ENCODE measurements around the gene MPPE1. TPM values are rescaled to one million over a fixed set of nuclear protein-coding genes. Genes with fewer than 3 reads are reported as not detected.

Gene MPPE1
- total and polyA plus RNA-seq, 8 donors = 39.8 to 68.0 (median 43.9) TPM

DNA sequence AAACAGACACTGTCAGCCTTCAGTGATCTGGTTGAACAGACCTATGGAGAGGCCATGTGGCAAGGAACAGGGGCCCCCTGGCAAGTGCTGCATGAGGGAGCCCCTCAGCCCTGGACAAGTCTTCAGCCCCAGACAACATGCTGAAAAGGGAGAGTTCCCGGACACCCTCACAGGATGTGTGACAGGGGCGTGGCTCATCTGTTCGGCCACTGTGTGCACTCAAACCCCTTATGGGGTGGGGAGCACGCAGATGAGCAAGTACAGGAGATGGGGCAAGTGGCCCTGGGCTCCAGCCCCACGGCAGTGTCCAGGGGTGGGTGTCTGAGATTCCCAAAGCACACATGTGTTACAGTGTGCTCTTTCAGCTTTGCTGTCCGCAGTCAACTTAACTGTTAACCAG, 35.4 kb upstream of the MPPE1 start:
- DNase-seq (no peak), ATAC-seq (no peak)
- intact Hi-C loops (cut with DNase I) = no loop called here
- Histone ChIP-seq H3K4me3 (no peak overlapping the region), H3K27ac (no peak overlapping the region), H3K27me3 (no peaks in the 10 kb centered on the region), H3K36me3 (no peaks in the 10 kb centered on the region), H3K9me3 (no peaks in the 10 kb centered on the region), H3K4me1 (peaks cover 13 to 26% of the 10 kb centered on the region in 2 donors)
- TF ChIP-seq, protein P1, sequence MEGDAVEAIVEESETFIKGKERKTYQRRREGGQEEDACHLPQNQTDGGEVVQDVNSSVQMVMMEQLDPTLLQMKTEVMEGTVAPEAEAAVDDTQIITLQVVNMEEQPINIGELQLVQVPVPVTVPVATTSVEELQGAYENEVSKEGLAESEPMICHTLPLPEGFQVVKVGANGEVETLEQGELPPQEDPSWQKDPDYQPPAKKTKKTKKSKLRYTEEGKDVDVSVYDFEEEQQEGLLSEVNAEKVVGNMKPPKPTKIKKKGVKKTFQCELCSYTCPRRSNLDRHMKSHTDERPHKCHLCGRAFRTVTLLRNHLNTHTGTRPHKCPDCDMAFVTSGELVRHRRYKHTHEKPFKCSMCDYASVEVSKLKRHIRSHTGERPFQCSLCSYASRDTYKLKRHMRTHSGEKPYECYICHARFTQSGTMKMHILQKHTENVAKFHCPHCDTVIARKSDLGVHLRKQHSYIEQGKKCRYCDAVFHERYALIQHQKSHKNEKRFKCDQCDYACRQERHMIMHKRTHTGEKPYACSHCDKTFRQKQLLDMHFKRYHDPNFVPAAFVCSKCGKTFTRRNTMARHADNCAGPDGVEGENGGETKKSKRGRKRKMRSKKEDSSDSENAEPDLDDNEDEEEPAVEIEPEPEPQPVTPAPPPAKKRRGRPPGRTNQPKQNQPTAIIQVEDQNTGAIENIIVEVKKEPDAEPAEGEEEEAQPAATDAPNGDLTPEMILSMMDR (IDR thresholded peaks at IDR 0.05) = no peak

DNA sequence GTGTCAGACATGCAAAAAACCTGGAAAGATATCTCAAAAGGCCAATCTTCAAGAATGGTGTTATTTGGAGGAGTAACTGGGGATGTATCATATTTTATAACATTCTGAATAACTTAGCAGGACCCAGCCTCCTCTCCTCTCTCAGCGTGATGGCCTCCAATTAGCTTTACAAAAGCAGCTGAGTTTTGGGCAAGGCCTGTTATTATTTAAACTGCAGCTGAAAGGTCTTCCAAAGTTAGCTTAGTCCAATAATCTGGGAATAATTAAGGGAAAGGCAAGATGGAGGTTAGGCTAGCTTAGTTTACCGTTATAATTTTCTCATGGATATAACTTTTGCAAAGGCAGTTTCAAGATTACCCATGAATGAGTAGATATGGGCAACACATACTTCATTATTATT, 32.8 kb upstream of the MPPE1 start:
- H3K4me3 ChIP-seq = no peak overlapping the region
- no peaks in the 10 kb centered on the region for H3K9me3 ChIP-seq
- H3K27ac ChIP-seq = no peak overlapping the region
- DNase-seq (no peak), ATAC-seq (no peak)
- peaks cover 0 to 9% of the 10 kb centered on the region in 2 donors for H3K4me1 ChIP-seq
- H3K36me3 ChIP-seq = no peaks in the 10 kb centered on the region
- intact Hi-C loops (cut with DNase I) = no loop called here
- TF ChIP-seq, protein P1 (IDR thresholded peaks at IDR 0.05) = no peak
- no peaks in the 10 kb centered on the region for H3K27me3 ChIP-seq

DNA sequence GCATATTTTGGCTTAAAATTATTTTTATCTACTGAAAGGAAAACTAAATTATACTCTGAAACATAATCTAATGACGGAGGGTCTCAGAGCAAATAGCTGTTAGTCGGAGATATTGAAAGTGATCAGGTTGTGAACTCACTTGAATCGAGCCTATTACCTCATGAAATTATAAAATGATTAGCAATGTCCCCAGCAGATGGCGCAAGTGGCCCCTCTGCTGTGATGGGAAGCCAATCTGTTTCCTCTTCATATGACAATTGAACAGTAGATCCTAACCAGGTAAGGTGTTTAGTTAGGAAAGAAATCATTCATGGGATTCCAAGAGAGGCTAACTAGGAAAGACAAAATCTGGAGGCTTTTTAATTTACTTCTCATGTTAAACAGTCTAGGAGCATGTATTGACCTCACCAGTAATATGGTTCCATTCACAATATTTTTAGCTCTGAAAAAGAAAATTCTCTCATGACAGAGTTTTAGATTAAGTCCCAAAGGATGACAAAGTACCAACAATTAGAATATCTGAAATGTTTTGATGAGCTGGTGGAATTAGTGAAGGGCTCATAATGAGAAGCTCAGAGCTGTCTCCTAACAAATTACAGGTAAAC, 29.9 kb upstream of the MPPE1 start:
- H3K4me3 ChIP-seq = no peak overlapping the region
- ATAC-seq (peak; percentile 95), DNase-seq (peak; percentile 61 to 87 (median 72))
- H3K27me3 ChIP-seq = no peaks in the 10 kb centered on the region
- H3K4me1 ChIP-seq = peaks cover 0 to 9% of the 10 kb centered on the region in 2 donors
- no peaks in the 10 kb centered on the region for H3K9me3 ChIP-seq
- no peaks in the 10 kb centered on the region for H3K36me3 ChIP-seq
- no peak overlapping the region for H3K27ac ChIP-seq
- TF ChIP-seq, protein P1 (IDR thresholded peaks at IDR 0.05) = peak; percentile 61 to 72
- intact Hi-C loops (cut with DNase I) = loop anchor here in 1 of 2 donors (5.0 kb wide), 2 partner anchors 59 to 99 kb away; no protein-coding TSS in a partner anchor

DNA sequence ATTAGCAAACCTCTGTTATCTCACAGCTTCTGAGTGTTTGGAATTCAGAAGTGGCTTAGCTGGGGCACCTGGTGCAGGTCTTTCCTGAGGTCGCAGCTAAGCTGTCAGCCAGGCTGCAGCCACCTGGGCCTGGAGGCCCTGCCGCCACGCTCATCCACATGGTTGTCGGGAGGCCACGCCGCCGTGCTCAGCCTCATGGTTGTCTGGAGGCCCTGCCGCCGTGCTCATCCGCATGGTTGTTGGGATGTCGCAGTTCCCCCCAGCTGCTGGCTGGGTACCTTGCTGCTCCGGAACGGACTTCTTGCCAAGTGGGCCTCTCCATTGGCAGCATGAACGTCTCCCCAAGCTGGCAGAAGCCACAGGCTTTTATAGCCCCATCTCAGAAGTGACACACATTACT, 24.3 kb upstream of the MPPE1 start:
- intact Hi-C loops (cut with DNase I) = no loop called here
- no peaks in the 10 kb centered on the region for H3K9me3 ChIP-seq
- DNase-seq (no peak), ATAC-seq (no peak)
- no peaks in the 10 kb centered on the region for H3K27me3 ChIP-seq
- no peak overlapping the region for H3K4me3 ChIP-seq
- no peak overlapping the region for H3K27ac ChIP-seq
- no peaks in the 10 kb centered on the region for H3K36me3 ChIP-seq
- H3K4me1 ChIP-seq = peaks cover 0 to 2% of the 10 kb centered on the region in 2 donors
- TF ChIP-seq, protein P1 (IDR thresholded peaks at IDR 0.05) = no peak

DNA sequence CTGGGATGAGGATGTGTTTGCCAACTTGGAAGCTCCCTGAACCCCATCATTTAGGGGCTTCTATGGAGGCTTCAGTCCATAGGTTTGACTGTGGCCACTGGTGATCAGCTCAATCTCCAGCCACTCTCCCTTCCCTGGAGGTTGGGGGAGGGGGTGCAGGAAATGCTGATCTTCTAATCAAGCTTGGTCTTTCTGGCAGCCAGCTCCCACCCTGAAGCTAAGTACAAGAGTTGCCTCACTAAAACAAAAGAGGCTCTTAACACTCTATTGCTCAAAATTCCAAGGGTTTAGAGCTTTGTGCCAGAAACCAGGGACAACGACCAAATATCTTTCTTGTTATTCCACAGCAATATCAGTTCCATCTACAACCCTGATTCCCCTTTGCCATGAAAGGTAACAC, 19.4 kb upstream of the MPPE1 start:
- H3K27me3 ChIP-seq = no peaks in the 10 kb centered on the region
- H3K27ac ChIP-seq = no peak overlapping the region
- peaks cover 0 to 17% of the 10 kb centered on the region in 2 donors for H3K4me1 ChIP-seq
- H3K9me3 ChIP-seq = no peaks in the 10 kb centered on the region
- TF ChIP-seq, protein P1 (IDR thresholded peaks at IDR 0.05) = no peak
- H3K4me3 ChIP-seq = no peak overlapping the region
- no peak for DNase-seq
- peak; percentile 64 for ATAC-seq
- intact Hi-C loops (cut with DNase I) = no loop called here
- H3K36me3 ChIP-seq = no peaks in the 10 kb centered on the region

All from left lung (tissue), 10 donors.